ENCODE data around the gene AARS1. TPM values are rescaled to one million over a fixed set of nuclear protein-coding genes. Genes with fewer than 3 reads are reported as not detected.
"Not testable (repeated sequence)": the region's sequence is repeated elsewhere in the genome, so short reads cannot be mapped to it uniquely, and the experiment has no call there.

AARS1 gene
- 53.0 TPM for polyA plus RNA-seq
- long read RNA-seq, donor 1, partial matches to known transcripts = 0 of 2 reads
- long read RNA-seq, donor 1, other reads (novel, unspliced or antisense) = 0 of 2 reads
- long read RNA-seq, donor 2, transcript AARS-201 (21 exons, 3,477 nt) = major isoform, 7 of 12 reads
- long read RNA-seq, donor 2, partial matches to known transcripts = 5 of 12 reads
- long read RNA-seq, donor 2, other reads (novel, unspliced or antisense) = 0 of 12 reads
- long read RNA-seq, donor 3 = 0 reads
- long read RNA-seq, donor 4 = 0 reads
- long read RNA-seq, donor 5, partial matches to known transcripts = 0 of 3 reads
- long read RNA-seq, donor 5, other reads (novel, unspliced or antisense) = 0 of 3 reads
- long read RNA-seq, donor 6, transcript AARS-201 (21 exons, 3,477 nt) = major isoform, 8 of 8 reads
- long read RNA-seq, donor 6, partial matches to known transcripts = 0 of 8 reads
- long read RNA-seq, donor 6, other reads (novel, unspliced or antisense) = 0 of 8 reads
- long read RNA-seq, donor 7, partial matches to known transcripts = 0 of 4 reads
- long read RNA-seq, donor 7, other reads (novel, unspliced or antisense) = 0 of 4 reads
- long read RNA-seq, donor 8, transcript AARS-201 (21 exons, 3,477 nt) = major isoform, 13 of 14 reads
- long read RNA-seq, donor 8, partial matches to known transcripts = 0 of 14 reads
- long read RNA-seq, donor 8, other reads (novel, unspliced or antisense) = 0 of 14 reads
- long read RNA-seq, donor 9, transcript AARS-201 (21 exons, 3,477 nt) = major isoform, 12 of 12 reads
- long read RNA-seq, donor 9, partial matches to known transcripts = 0 of 12 reads
- long read RNA-seq, donor 9, other reads (novel, unspliced or antisense) = 0 of 12 reads
- long read RNA-seq, donor 10, transcript AARS-201 (21 exons, 3,477 nt) = major isoform, 6 of 15 reads
- long read RNA-seq, donor 10, partial matches to known transcripts = 9 of 15 reads
- long read RNA-seq, donor 10, other reads (novel, unspliced or antisense) = 0 of 15 reads
- long read RNA-seq, donor 11, partial matches to known transcripts = 0 of 3 reads
- long read RNA-seq, donor 11, other reads (novel, unspliced or antisense) = 0 of 3 reads

- Histone ChIP-seq H3K27me3 (ENCODE audit: control insufficient read depth, insufficient read depth, low read length) (no peaks in the 10 kb centered on the region), H3K27ac (ENCODE audit: low read length) (peak within 1 kb of the TSS; percentile 91), H3K9me3 (ENCODE audit: control insufficient read depth, low read depth, low read length) (no peaks in the 10 kb centered on the region), H3K4me1 (ENCODE audit: control insufficient read depth, insufficient read depth, low read length) (no peaks in the 10 kb centered on the region), H3K36me3 (ENCODE audit: control insufficient read depth, insufficient read depth, low read length) (no peaks in the 10 kb centered on the region), H3K4me3 (ENCODE audit: low read length) (peak within 1 kb of the TSS; percentile 81)
- no CpG with 5 or more reads among the region's 53 CpGs for WGBS (ENCODE audit: insufficient coverage, low lambda C conversion rate)
- DNase-seq = peak; percentile 98 to 99
Measured at GRCh38 chr16:70289229-70290094, at the start of gene AARS1. Gene AARS1, minus strand, starts transcription at chr16:70289506. Its CDS starts 6,743 bp downstream, at chr16:70282763.

GRCh38 chr16:70337814-70338213 is 48.5 kb upstream of the AARS1 start:
- 100% methylated on average over 1 of the region's 5 CpGs for WGBS (ENCODE audit: insufficient coverage, low lambda C conversion rate)
- no peaks in the 10 kb centered on the region for H3K9me3 ChIP-seq (ENCODE audit: control insufficient read depth, low read depth, low read length)
- peaks cover 23% of the 10 kb centered on the region for H3K36me3 ChIP-seq (ENCODE audit: control insufficient read depth, insufficient read depth, low read length)

GRCh38 chr16:70332728-70333127 is 43.4 kb upstream of the AARS1 start:
- H3K27me3 ChIP-seq (ENCODE audit: control insufficient read depth, insufficient read depth, low read length); H3K4me3 ChIP-seq (ENCODE audit: low read length); DNase-seq; H3K4me1 ChIP-seq (ENCODE audit: control insufficient read depth, insufficient read depth, low read length); H3K27ac ChIP-seq (ENCODE audit: low read length); H3K9me3 ChIP-seq (ENCODE audit: control insufficient read depth, low read depth, low read length): not testable (repeated sequence)
- no CpG with 5 or more reads among the region's 12 CpGs for WGBS (ENCODE audit: insufficient coverage, low lambda C conversion rate)
- H3K36me3 ChIP-seq (ENCODE audit: control insufficient read depth, insufficient read depth, low read length) = peaks cover 43% of the 10 kb centered on the region

More at GRCh38 chr16:70337814-70338213, 48.5 kb upstream of the AARS1 start:
- H3K4me1 ChIP-seq (ENCODE audit: control insufficient read depth, insufficient read depth, low read length) = no peaks in the 10 kb centered on the region
- H3K4me3 ChIP-seq (ENCODE audit: low read length) = no peak overlapping the region
- no peaks in the 10 kb centered on the region for H3K27me3 ChIP-seq (ENCODE audit: control insufficient read depth, insufficient read depth, low read length)
- DNase-seq = no peak
- H3K27ac ChIP-seq (ENCODE audit: low read length) = no peak overlapping the region

- Histone ChIP-seq H3K9me3 (ENCODE audit: control insufficient read depth, low read depth, low read length) (no peaks in the 10 kb centered on the region), H3K36me3 (ENCODE audit: control insufficient read depth, insufficient read depth, low read length) (peaks cover 47% of the 10 kb centered on the region), H3K27ac (ENCODE audit: low read length) (no peak overlapping the region), H3K27me3 (ENCODE audit: control insufficient read depth, insufficient read depth, low read length) (no peaks in the 10 kb centered on the region), H3K4me3 (ENCODE audit: low read length) (no peak overlapping the region), H3K4me1 (ENCODE audit: control insufficient read depth, insufficient read depth, low read length) (no peaks in the 10 kb centered on the region)
- DNase-seq = no peak
- WGBS (ENCODE audit: insufficient coverage, low lambda C conversion rate) = no CpG with 5 or more reads among the region's 9 CpGs
Measured at GRCh38 chr16:70331588-70332358, 42.5 kb upstream of the AARS1 start.

GRCh38 chr16:70331091-70331490 is 41.8 kb upstream of the AARS1 start:
- Histone ChIP-seq H3K4me1 (ENCODE audit: control insufficient read depth, insufficient read depth, low read length) (no peaks in the 10 kb centered on the region), H3K27me3 (ENCODE audit: control insufficient read depth, insufficient read depth, low read length) (no peaks in the 10 kb centered on the region), H3K27ac (ENCODE audit: low read length) (no peak overlapping the region), H3K36me3 (ENCODE audit: control insufficient read depth, insufficient read depth, low read length) (peaks cover 43% of the 10 kb centered on the region), H3K4me3 (ENCODE audit: low read length) (no peak overlapping the region), H3K9me3 (ENCODE audit: control insufficient read depth, low read depth, low read length) (no peaks in the 10 kb centered on the region)
- WGBS (ENCODE audit: insufficient coverage, low lambda C conversion rate) = no CpG with 5 or more reads among the region's 1 CpG
- DNase-seq = no peak

GRCh38 chr16:70324998-70325747 is 35.9 kb upstream of the AARS1 start:
- H3K9me3 ChIP-seq (ENCODE audit: control insufficient read depth, low read depth, low read length) = no peaks in the 10 kb centered on the region
- peaks cover 50% of the 10 kb centered on the region for H3K36me3 ChIP-seq (ENCODE audit: control insufficient read depth, insufficient read depth, low read length)
- 100% methylated on average over 1 of the region's 7 CpGs for WGBS (ENCODE audit: insufficient coverage, low lambda C conversion rate)
- DNase-seq = no peak
- H3K27me3 ChIP-seq (ENCODE audit: control insufficient read depth, insufficient read depth, low read length) = no peaks in the 10 kb centered on the region
- no peaks in the 10 kb centered on the region for H3K4me1 ChIP-seq (ENCODE audit: control insufficient read depth, insufficient read depth, low read length)
- H3K4me3 ChIP-seq (ENCODE audit: low read length) = no peak overlapping the region
- no peak overlapping the region for H3K27ac ChIP-seq (ENCODE audit: low read length)

GRCh38 chr16:70320121-70320520 is 30.8 kb upstream of the AARS1 start:
- no peak for DNase-seq
- no peak overlapping the region for H3K27ac ChIP-seq (ENCODE audit: low read length)
- H3K4me3 ChIP-seq (ENCODE audit: low read length) = no peak overlapping the region
- H3K36me3 ChIP-seq (ENCODE audit: control insufficient read depth, insufficient read depth, low read length) = peaks cover 56% of the 10 kb centered on the region
- 100% methylated on average over 1 of the region's 5 CpGs for WGBS (ENCODE audit: insufficient coverage, low lambda C conversion rate)
- no peaks in the 10 kb centered on the region for H3K4me1 ChIP-seq (ENCODE audit: control insufficient read depth, insufficient read depth, low read length)
- no peaks in the 10 kb centered on the region for H3K27me3 ChIP-seq (ENCODE audit: control insufficient read depth, insufficient read depth, low read length)
- H3K9me3 ChIP-seq (ENCODE audit: control insufficient read depth, low read depth, low read length) = no peaks in the 10 kb centered on the region

- H3K36me3 ChIP-seq (ENCODE audit: control insufficient read depth, insufficient read depth, low read length); H3K4me1 ChIP-seq (ENCODE audit: control insufficient read depth, insufficient read depth, low read length); H3K4me3 ChIP-seq (ENCODE audit: low read length); DNase-seq; H3K27ac ChIP-seq (ENCODE audit: low read length); H3K9me3 ChIP-seq (ENCODE audit: control insufficient read depth, low read depth, low read length); H3K27me3 ChIP-seq (ENCODE audit: control insufficient read depth, insufficient read depth, low read length): not testable (repeated sequence)
- 100% methylated on average over 1 of the region's 2 CpGs for WGBS (ENCODE audit: insufficient coverage, low lambda C conversion rate)
Measured at GRCh38 chr16:70307726-70308125, 18.4 kb upstream of the AARS1 start.

- Histone ChIP-seq H3K36me3 (ENCODE audit: control insufficient read depth, insufficient read depth, low read length) (peaks cover 6% of the 10 kb centered on the region), H3K4me3 (ENCODE audit: low read length) (no peak overlapping the region), H3K27ac (ENCODE audit: low read length) (no peak overlapping the region), H3K4me1 (ENCODE audit: control insufficient read depth, insufficient read depth, low read length) (no peaks in the 10 kb centered on the region), H3K27me3 (ENCODE audit: control insufficient read depth, insufficient read depth, low read length) (no peaks in the 10 kb centered on the region), H3K9me3 (ENCODE audit: control insufficient read depth, low read depth, low read length) (no peaks in the 10 kb centered on the region)
- WGBS (ENCODE audit: insufficient coverage, low lambda C conversion rate) = 100% methylated on average over 1 of the region's 2 CpGs
- DNase-seq = no peak
Measured at GRCh38 chr16:70306880-70307279, 17.6 kb upstream of the AARS1 start.

Measured in large intestine (tissue), 12 donors.